ENCODE results near the gene CACNB1.
"Not testable (repeated sequence)": the region's sequence is repeated elsewhere in the genome, so short reads cannot be mapped to it uniquely, and the experiment has no call there.

CACNB1 gene

DNA sequence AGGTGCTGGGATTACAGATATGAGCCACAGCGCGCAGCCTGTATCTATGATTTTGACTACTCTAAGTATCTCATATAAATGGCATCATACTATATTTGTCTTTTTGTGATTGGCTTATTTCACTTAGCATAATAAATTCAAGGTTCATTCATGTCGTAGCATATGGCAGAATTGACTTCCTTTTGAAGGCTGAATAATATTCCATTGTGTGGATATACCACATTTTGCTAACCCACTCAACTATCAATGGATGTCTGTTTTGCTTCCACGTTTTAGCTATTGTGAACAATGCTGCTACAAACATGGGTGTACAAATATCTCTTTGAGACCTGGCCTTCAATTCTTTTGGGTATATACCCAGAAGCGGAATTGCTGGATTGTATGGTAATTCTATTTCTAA is 56.2 kb downstream of the CACNB1 start:
- Mint-ChIP-seq H3K36me3 (peaks cover 4% of the 10 kb centered on the region), H3K4me3 (no peak overlapping the region), H3K27ac (no peak overlapping the region), H3K4me1 (peaks cover 7% of the 10 kb centered on the region), H3K27me3 (no peaks in the 10 kb centered on the region), H3K9me3 (no peaks in the 10 kb centered on the region)

DNA sequence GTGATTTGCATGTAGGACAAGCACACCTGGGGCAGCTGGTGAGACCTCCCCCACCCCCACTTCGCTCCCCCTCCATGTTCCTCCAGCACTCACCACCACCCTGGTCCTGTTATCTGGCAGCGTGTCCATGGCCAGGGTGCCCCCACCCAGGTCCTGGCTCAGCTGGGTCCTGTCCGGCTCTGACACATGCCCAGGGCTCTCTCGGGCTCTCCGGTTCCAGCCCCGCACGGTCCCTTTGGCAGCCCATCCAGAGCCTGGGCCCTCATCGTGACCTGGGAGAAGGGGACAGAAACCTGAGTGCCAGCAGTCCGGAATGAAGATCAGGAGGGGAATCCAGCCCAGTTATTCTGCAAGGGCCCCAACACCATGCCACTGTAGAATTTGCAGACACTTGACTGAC is 57.9 kb downstream of the CACNB1 start:
- Mint-ChIP-seq H3K27me3 (no peaks in the 10 kb centered on the region), H3K4me3 (no peak overlapping the region), H3K27ac (no peak overlapping the region), H3K36me3 (peaks cover 5% of the 10 kb centered on the region), H3K9me3 (no peaks in the 10 kb centered on the region), H3K4me1 (no peaks in the 10 kb centered on the region)

DNA sequence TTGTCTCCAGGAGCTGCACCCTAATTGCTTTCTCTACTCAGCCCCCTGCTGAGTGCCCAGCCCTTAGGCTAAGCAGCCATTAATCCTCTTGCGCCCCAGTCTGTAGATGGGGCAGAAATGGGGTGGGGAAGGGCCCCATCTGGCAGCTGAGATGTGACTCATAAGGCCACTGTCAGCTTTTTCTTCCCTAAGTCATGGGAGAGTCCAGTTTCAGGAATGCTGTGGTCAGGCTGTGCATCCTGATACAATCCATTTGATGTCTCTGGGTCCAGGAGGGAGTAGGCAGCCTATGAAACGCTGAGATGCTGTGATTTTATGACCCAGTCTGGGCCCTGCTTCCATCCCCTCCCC is 58.3 kb downstream of the CACNB1 start:
- Mint-ChIP-seq H3K9me3 (no peaks in the 10 kb centered on the region), H3K27ac (no peak overlapping the region), H3K36me3 (peaks cover 5% of the 10 kb centered on the region), H3K27me3 (no peaks in the 10 kb centered on the region), H3K4me3 (no peak overlapping the region), H3K4me1 (no peaks in the 10 kb centered on the region)

DNA sequence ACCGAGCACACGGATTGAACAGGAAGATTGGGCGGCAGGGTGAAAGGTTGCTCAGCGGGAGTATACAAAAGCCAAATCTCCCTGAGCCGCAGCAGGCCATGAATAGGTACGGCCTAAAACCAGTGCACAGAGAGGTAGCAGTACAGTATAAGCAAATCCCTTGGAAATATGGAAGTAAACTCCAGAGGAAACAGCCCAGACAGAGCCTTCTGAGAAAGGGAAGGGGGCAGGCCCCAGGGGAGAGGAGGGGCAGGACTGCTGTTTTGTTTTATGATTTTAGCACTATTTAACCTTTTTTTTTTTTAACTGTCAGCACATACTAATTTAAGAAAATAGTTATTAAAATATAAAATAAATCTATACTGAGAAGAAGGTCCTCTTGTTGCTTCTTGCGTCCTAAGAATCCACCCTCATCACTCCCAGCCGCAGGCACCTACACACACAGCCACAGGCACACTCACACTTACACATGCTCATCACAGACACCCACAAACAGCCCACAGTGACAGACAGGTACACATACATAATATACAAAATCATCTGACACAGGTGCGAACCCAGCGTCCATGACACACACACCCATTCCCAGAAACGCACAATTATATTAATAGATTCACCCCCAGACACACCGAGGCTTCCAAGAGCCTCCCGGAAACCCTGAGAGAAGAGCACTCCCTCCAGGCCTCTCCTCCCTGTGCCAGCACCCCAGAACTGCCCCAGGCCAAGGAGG is 58.9 kb downstream of the CACNB1 start:
- Mint-ChIP-seq H3K4me1 (no peaks in the 10 kb centered on the region), H3K36me3 (peaks cover 5% of the 10 kb centered on the region), H3K4me3 (no peak overlapping the region), H3K27me3 (no peaks in the 10 kb centered on the region), H3K27ac (no peak overlapping the region), H3K9me3 (no peaks in the 10 kb centered on the region)

DNA sequence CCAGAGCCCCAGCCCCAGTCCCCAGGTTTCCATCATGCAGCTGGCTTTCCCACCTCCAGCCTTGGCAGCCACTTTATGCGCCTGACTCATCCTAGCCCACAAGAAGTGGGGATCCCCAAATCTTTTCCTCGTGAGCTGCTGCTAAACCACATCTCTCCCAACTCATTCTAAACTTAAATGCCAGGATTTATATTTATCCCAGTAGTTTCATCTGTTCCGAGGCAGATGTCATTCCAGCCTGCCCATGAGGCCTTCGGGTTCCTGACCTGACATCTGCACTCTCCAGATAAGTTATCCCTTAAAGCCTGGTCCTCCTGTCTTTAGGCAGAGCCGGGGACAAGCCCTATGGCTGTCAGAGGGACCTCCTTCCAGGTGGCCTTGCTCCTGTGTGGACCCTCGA is 62.6 kb downstream of the CACNB1 start:
- Mint-ChIP-seq H3K9me3 (no peaks in the 10 kb centered on the region), H3K4me3 (no peak overlapping the region), H3K27ac (no peak overlapping the region), H3K4me1 (no peaks in the 10 kb centered on the region), H3K36me3 (peaks cover 5% of the 10 kb centered on the region), H3K27me3 (no peaks in the 10 kb centered on the region)

DNA sequence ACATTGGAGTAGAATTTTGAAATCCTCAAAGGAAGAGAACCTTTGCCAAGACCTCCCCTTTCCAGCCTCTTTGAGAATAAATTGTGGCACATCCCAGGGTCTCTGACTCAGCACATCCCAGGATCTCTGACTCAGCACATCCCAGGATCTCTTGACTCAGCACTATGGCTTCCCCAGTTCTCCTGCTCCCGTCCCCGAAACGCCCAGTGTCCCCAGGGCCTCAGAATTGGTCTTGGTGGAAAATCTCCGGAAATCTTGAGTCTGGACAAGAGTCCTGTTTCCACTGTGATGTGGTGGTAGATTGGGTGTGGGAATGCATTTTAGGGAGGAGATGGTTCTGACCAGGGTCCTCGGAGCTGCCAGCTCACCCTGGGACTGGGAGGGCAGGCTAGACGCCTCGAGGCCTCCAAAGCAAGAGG is 65.3 kb downstream of the CACNB1 start:
- no peaks in the 10 kb centered on the region for H3K4me1 Mint-ChIP-seq
- no peak overlapping the region for H3K4me3 Mint-ChIP-seq
- peaks cover 5% of the 10 kb centered on the region for H3K36me3 Mint-ChIP-seq
- no peak overlapping the region for H3K27ac Mint-ChIP-seq
- no peaks in the 10 kb centered on the region for H3K27me3 Mint-ChIP-seq
- no peaks in the 10 kb centered on the region for H3K9me3 Mint-ChIP-seq

DNA sequence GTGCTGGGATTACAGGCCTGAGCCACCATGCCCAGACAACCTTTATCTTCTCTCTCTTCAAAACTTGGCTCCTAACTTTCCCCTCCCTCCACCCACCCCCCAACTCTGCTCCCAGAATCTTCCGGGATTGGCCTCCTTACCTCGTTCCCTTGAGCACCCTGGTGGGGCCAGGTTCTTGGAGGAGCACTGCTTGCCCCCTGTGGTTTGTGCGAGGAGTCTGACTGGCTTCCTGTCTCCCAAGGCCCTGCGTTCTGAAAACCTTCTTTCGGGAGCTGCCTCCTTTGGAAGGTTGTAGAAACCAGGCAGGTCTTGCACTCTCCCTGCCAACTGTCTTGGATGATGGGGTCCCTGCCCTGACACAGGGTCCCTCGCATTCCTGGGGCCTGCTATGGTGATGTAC is 65.9 kb downstream of the CACNB1 start:
- no peak overlapping the region for H3K4me3 Mint-ChIP-seq
- H3K36me3 Mint-ChIP-seq, result peaks cover 1% of the 10 kb centered on the region
- H3K4me1 Mint-ChIP-seq, result no peaks in the 10 kb centered on the region
- H3K9me3 Mint-ChIP-seq, result no peaks in the 10 kb centered on the region
- no peaks in the 10 kb centered on the region for H3K27me3 Mint-ChIP-seq
- no peak overlapping the region for H3K27ac Mint-ChIP-seq

DNA sequence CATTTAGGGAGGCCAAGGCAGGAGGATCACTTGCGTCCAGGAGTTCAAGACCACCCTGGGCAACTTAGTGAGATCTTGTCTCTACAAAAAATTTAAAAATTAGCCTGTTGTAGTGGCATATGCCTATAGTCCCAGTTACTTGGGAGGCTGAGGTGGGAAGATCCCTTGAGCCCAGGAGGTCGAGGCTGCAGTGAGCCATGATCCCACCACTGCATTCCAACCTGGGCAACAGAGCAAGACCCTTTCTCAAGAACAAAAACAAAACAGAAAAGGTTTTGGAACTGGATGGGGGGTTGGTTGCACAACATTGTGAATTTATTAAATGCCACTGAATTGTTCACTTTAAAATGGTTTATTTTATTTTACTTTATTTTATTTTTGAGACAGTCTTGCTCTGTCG is 67.3 kb downstream of the CACNB1 start:
- H3K4me1 Mint-ChIP-seq, result no peaks in the 10 kb centered on the region
- H3K4me3 Mint-ChIP-seq, result no peak overlapping the region
- H3K27ac Mint-ChIP-seq, result no peak overlapping the region
- H3K36me3 Mint-ChIP-seq, result peaks cover 1% of the 10 kb centered on the region
- no peaks in the 10 kb centered on the region for H3K27me3 Mint-ChIP-seq
- no peaks in the 10 kb centered on the region for H3K9me3 Mint-ChIP-seq

DNA sequence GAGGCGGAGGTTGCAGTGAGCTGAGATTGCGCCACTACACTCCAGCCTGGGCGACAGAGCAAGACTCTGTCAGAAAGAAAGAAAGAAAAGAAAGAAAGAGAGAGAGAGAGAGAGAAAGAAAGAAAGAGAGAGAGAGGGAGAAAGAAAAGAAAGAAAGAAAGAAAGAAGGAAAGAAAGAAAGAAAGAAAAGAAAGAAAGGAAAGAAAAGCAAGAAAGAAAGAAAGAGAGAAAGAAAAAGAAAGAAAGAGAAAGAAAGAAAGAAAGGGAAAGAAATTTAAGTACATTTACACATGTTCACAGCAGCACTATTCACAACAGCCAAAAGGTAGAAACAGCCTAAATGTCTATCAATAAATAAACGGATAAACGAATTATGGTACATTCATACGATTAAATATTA is 67.9 kb downstream of the CACNB1 start:
- H3K4me1 Mint-ChIP-seq, H3K4me3 Mint-ChIP-seq: not testable (repeated sequence)

DNA sequence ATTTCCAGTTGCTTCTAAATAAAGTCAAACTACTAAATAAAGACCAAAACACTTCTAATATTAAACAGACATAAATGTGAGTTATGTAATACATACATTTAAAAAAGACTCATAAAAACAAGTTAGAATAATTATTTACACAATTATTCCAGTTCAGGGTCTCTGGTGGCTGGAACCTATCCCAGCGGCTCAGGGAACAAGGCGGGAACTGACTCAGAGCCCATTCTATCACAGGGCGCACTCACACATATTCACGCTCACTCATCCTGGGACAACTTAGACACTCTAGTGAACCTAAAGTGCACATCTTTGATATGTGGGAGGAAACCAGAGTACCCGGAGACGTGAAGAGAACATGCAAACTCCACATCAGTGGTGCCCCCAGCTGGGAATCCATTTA is 71.0 kb downstream of the CACNB1 start:
- no peaks in the 10 kb centered on the region for H3K27me3 Mint-ChIP-seq
- peaks cover 2% of the 10 kb centered on the region for H3K36me3 Mint-ChIP-seq
- H3K4me3 Mint-ChIP-seq, result no peak overlapping the region
- no peak overlapping the region for H3K27ac Mint-ChIP-seq
- no peaks in the 10 kb centered on the region for H3K9me3 Mint-ChIP-seq
- H3K4me1 Mint-ChIP-seq, result no peaks in the 10 kb centered on the region

More for the DNA sequence above, 67.9 kb downstream of the CACNB1 start:
- H3K36me3 Mint-ChIP-seq, H3K9me3 Mint-ChIP-seq, H3K27me3 Mint-ChIP-seq, H3K27ac Mint-ChIP-seq: not testable (repeated sequence)

DNA sequence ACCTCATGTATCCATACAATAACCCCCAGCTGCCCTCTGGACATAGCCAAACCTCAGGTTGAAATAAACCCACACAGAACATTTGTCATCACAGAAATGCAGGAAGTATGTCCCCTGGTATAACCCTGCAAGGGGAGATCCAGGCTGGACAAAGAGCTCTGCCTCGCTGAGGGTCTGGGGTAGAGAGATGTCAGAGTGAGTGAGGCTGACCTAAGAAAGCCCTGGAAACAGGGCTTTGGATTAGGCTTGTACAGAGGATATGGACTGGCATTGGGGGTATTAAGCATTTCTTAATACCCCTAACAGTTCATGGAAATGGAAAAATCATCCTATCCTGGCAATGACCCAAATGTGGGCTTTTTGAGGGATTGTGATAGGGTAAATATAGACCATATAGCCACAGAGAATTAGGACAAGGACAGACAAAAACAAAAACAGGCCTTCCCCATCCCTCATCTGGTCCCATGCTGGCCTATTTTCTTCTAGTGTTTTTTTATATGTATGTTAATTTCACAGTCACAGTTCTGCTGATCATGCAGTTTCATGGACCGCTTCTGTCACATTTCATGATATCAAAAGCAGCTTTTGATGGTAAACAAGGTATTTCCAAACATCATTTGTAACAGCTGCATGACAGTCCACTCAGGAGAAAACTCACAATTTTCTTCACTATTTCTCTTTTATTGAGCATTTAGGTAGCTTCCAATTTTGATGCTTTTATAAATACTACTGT is 72.2 kb downstream of the CACNB1 start:
- Mint-ChIP-seq H3K4me1 (no peaks in the 10 kb centered on the region), H3K27ac (no peak overlapping the region), H3K36me3 (peaks cover 2% of the 10 kb centered on the region), H3K9me3 (no peaks in the 10 kb centered on the region), H3K4me3 (no peak overlapping the region), H3K27me3 (no peaks in the 10 kb centered on the region)

DNA sequence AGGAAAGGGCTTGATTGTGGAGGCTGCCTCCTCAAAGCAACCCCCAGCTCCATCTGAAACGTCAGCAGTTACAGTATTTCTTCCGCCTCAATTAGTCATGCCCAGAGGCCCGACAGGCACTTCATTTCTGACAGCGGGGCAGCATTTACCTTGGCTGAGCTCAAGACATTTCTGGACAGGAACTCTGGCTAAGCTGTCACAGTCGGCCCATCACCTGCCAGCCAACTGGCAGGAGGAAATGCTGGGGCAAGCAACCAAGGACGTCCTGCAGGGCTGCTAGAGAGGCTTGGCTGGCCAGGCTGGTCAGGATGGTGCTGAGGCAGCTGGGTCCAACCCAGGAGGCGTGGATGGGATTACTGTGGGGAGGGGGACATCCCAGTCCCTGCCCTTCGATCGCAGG is 73.8 kb downstream of the CACNB1 start:
- Mint-ChIP-seq H3K4me1 (peaks cover 1% of the 10 kb centered on the region), H3K27me3 (no peaks in the 10 kb centered on the region), H3K27ac (no peak overlapping the region), H3K9me3 (no peaks in the 10 kb centered on the region), H3K36me3 (peaks cover 2% of the 10 kb centered on the region), H3K4me3 (no peak overlapping the region)

Measured in activated naive CD4-positive, alpha-beta T cell treated with anti-CD3 and anti-CD28 coated beads, Interleukin-2, amount 50 U/mL, for 24 hours (primary cell).